ENCODE results near the gene SARDH. TPM values are rescaled to one million over a fixed set of nuclear protein-coding genes. Genes with fewer than 3 reads are reported as not detected.

SARDH gene
- total RNA-seq, 4 donors from 2014 or later: 0.26 to 0.57 TPM; not detected in 2

- Histone ChIP-seq H3K4me3 (no peak overlapping the region), H3K27ac (no peak overlapping the region), H3K9me3 (no peaks in the 10 kb centered on the region), H3K36me3 (no peaks in the 10 kb centered on the region), H3K4me1 (peaks cover 7 to 16% (median 9%) of the 10 kb centered on the region in 3 donors), H3K27me3 (peaks cover 0 to 25% (median 0%) of the 10 kb centered on the region in 4 donors)
- 69 to 92% methylated on average over 4 to 10 of the region's 21 CpGs for WGBS, 2 donors
- intact Hi-C loops (cut with DNase I): loop anchor here (10.0 kb wide), 1 partner anchor 199 kb away; the partner anchor contains the start of gene ADAMTSL2
- DNase-seq: no peak
- TF ChIP-seq POLR2A (IDR thresholded peaks at IDR 0.05) (no peak), CTCF (IDR thresholded peaks at IDR 0.05) (no peak)
Measured at GRCh38 chr9:133733796-133734533, 4.2 kb downstream of the SARDH start.

- intact Hi-C loops (cut with DNase I): loop anchor here (10.0 kb wide), 1 partner anchor 199 kb away; the partner anchor contains the start of gene ADAMTSL2
- TF ChIP-seq POLR2A (IDR thresholded peaks at IDR 0.05): no peak
- TF ChIP-seq CTCF (IDR thresholded peaks at IDR 0.05): no peak
- WGBS, 2 donors: 84 to 90% methylated on average over 2 to 4 of the region's 4 CpGs
Measured at GRCh38 chr9:133733421-133733795, 4.7 kb downstream of the SARDH start.

GRCh38 chr9:133732639-133733408, 5.3 kb downstream of the SARDH start:
- Histone ChIP-seq H3K27me3 (peaks cover 0 to 33% (median 0%) of the 10 kb centered on the region in 4 donors), H3K4me3 (no peak overlapping the region), H3K4me1 (peaks cover 0 to 6% (median 2%) of the 10 kb centered on the region in 3 donors), H3K27ac (no peak overlapping the region), H3K9me3 (no peaks in the 10 kb centered on the region), H3K36me3 (no peaks in the 10 kb centered on the region)
- intact Hi-C loops (cut with DNase I): loop anchor here (10.0 kb wide), 1 partner anchor 198 kb away; the partner anchor contains the start of gene ADAMTSL2
- TF ChIP-seq POLR2A (IDR thresholded peaks at IDR 0.05) (no peak), CTCF (IDR thresholded peaks at IDR 0.05) (no peak)
- WGBS, 2 donors: 64 to 72% methylated on average over 6 to 7 of the region's 10 CpGs
- no peak for DNase-seq

More at GRCh38 chr9:133733421-133733795, 4.7 kb downstream of the SARDH start:
- Histone ChIP-seq H3K4me1 (peaks cover 3 to 12% (median 8%) of the 10 kb centered on the region in 3 donors), H3K36me3 (no peaks in the 10 kb centered on the region), H3K27me3 (peaks cover 0 to 30% (median 0%) of the 10 kb centered on the region in 4 donors), H3K27ac (no peak overlapping the region), H3K4me3 (no peak overlapping the region), H3K9me3 (no peaks in the 10 kb centered on the region)
- DNase-seq: no peak

- Histone ChIP-seq H3K36me3 (no peaks in the 10 kb centered on the region), H3K27me3 (peaks cover 0 to 33% (median 0%) of the 10 kb centered on the region in 4 donors), H3K27ac (no peak overlapping the region), H3K4me3 (no peak overlapping the region), H3K4me1 (no peaks in the 10 kb centered on the region), H3K9me3 (no peaks in the 10 kb centered on the region)
- TF ChIP-seq POLR2A (IDR thresholded peaks at IDR 0.05) (no peak), CTCF (IDR thresholded peaks at IDR 0.05) (no peak)
- intact Hi-C loops (cut with DNase I): loop anchor here (10.0 kb wide), 1 partner anchor 197 kb away; the partner anchor contains the start of gene ADAMTSL2
- WGBS, 2 donors: 26 to 62% methylated on average over 3 to 13 of the region's 30 CpGs
- DNase-seq: no peak
Measured at GRCh38 chr9:133731876-133732638, 6.1 kb downstream of the SARDH start.

Measured in esophagus squamous epithelium (tissue), 5 donors.